Thyroid gland (tissue), 4 donors: ENCODE measurements around the gene FAM47E. TPM values are rescaled to one million over a fixed set of nuclear protein-coding genes. Genes with fewer than 3 reads are reported as not detected.
"Not testable (repeated sequence)": the region's sequence is repeated elsewhere in the genome, so short reads cannot be mapped to it uniquely, and the experiment has no call there.

ENCODE experiments used
- DNase-seq, 2 donors: peaks; one replicate each; pipeline ENCODE4 v3.0.0-alpha.2; 2019
- H3K27ac ChIP-seq, 3 donors: fragments of 200-600 bp; sonication (generic); 1 replicate in 2 of 3; 2 replicates in 1 of 3; pipeline ENCODE4 v1.5.1; 2016 to 2019; ENCODE audit warnings: mild to moderate bottlenecking in 1 of 3, moderate library complexity in 1 of 3
- H3K27me3 ChIP-seq: fragments of 200-600 bp; sonication (generic); one replicate; pipeline ENCODE4 v1.5.1; 2019
- H3K36me3 ChIP-seq, 2 donors: fragments of 200-600 bp; sonication (generic); one replicate each; pipeline ENCODE4 v1.5.1; 2016 to 2019
- H3K4me1 ChIP-seq, 2 donors: fragments of 200-600 bp; sonication (generic); one replicate each; pipeline ENCODE4 v1.5.1; 2017 to 2019
- H3K4me3 ChIP-seq, 3 donors: fragments of 200-600 bp; sonication (generic); replicated peaks in 1 of 3; 1 replicate in 2 of 3; 2 replicates in 1 of 3; pipeline ENCODE4 v1.5.1; 2016; ENCODE audit warnings: mild to moderate bottlenecking in 1 of 3
- H3K9me3 ChIP-seq: fragments of 200-600 bp; sonication (generic); one replicate; pipeline ENCODE4 v1.5.1; 2017
- CTCF ChIP-seq, 6 experiments: fragments of 200-600 bp in 3 of 6; fragments of 450-650 bp in 3 of 6; sonication (generic) in 3 of 6; IDR thresholded peaks; one replicate each; pipeline ENCODE4 v1.5.1; 2016 to 2019; ENCODE audit warnings: antibody characterized with exemption in 6 of 6, mild to moderate bottlenecking in 2 of 6, inconsistent platforms in 1 of 6, moderate library complexity in 1 of 6
- POLR2A ChIP-seq, 2 donors: fragments of 450-650 bp; IDR thresholded peaks; one replicate each; pipeline ENCODE4 v1.6.1; 2017; ENCODE audit warnings: antibody characterized with exemption in 2 of 2, mild to moderate bottlenecking in 2 of 2, moderate library complexity in 1 of 2
- WGBS, 2 donors: methylation state at CpG; one replicate each; pipeline ENCODE4 v1.1.5; 2017; 5-methylcytosine and 5-hydroxymethylcytosine counted together
- intact Hi-C: fragments of 100-400 bp; cut with DNase I; formaldehyde crosslinking; loops from one replicate; pipeline ENCODE4 v1.15.1; 2023
- total RNA-seq, 4 donors: library from RNA; depleted of rRNA; stranded (reverse); fragments of >200 nt; gene quantifications; one replicate each; pipeline ENCODE4 v1.2.3, GENCODE V29; 2016

Gene FAM47E
- total RNA-seq, 4 donors from 2014 or later, result 9.7 to 16.9 (median 13.7) TPM

GRCh38 chr4:76277667-76278066 lies 26.1 kb downstream of the FAM47E start:
- H3K27ac ChIP-seq, result no peak overlapping the region
- no peaks in the 10 kb centered on the region for H3K4me1 ChIP-seq
- no peak for TF ChIP-seq POLR2A (IDR thresholded peaks at IDR 0.05)
- TF ChIP-seq CTCF (IDR thresholded peaks at IDR 0.05), result no peak
- DNase-seq, result no peak
- H3K4me3 ChIP-seq, result no peak overlapping the region
- no peaks in the 10 kb centered on the region for H3K36me3 ChIP-seq
- 87% methylated on average over 1 of the region's 1 CpG for whole genome bisulfite sequencing, 2 donors
- H3K9me3 ChIP-seq, result no peaks in the 10 kb centered on the region
- intact Hi-C loops, result no loop called here
- no peaks in the 10 kb centered on the region for H3K27me3 ChIP-seq

- 83 to 87% methylated on average over 1 of the region's 1 CpG for WGBS, 2 donors
- DNase-seq, result no peak
- TF ChIP-seq CTCF (IDR thresholded peaks at IDR 0.05), result no peak
- TF ChIP-seq POLR2A (IDR thresholded peaks at IDR 0.05), result no peak
These were observed 27.1 kb downstream of the FAM47E start for GRCh38 chr4:76278583-76278982.

GRCh38 chr4:76279462-76279861 lies 27.9 kb downstream of the FAM47E start:
- Histone ChIP-seq H3K27me3 (no peaks in the 10 kb centered on the region), H3K9me3 (no peaks in the 10 kb centered on the region), H3K27ac (no peak overlapping the region), H3K4me1 (no peaks in the 10 kb centered on the region), H3K4me3 (no peak overlapping the region), H3K36me3 (no peaks in the 10 kb centered on the region)
- DNase-seq, result no peak
- TF ChIP-seq CTCF (IDR thresholded peaks at IDR 0.05) (no peak), POLR2A (IDR thresholded peaks at IDR 0.05) (no peak)
- 87 to 93% methylated on average over 4 of the region's 4 CpGs for WGBS, 2 donors
- intact Hi-C loops, result no loop called here

More at GRCh38 chr4:76278583-76278982, 27.1 kb downstream of the FAM47E start:
- H3K27ac ChIP-seq, result no peak overlapping the region
- H3K27me3 ChIP-seq, result no peaks in the 10 kb centered on the region
- no peaks in the 10 kb centered on the region for H3K4me1 ChIP-seq
- intact Hi-C loops, result no loop called here
- H3K4me3 ChIP-seq, result no peak overlapping the region
- no peaks in the 10 kb centered on the region for H3K36me3 ChIP-seq
- H3K9me3 ChIP-seq, result no peaks in the 10 kb centered on the region

- Histone ChIP-seq H3K27me3 (no peaks in the 10 kb centered on the region), H3K27ac (no peak overlapping the region), H3K36me3 (no peaks in the 10 kb centered on the region), H3K9me3 (no peaks in the 10 kb centered on the region), H3K4me3 (no peak overlapping the region), H3K4me1 (no peaks in the 10 kb centered on the region)
- 89 to 91% methylated on average over 6 of the region's 6 CpGs for WGBS, 2 donors
- TF ChIP-seq POLR2A (IDR thresholded peaks at IDR 0.05), result no peak
- no peak for TF ChIP-seq CTCF (IDR thresholded peaks at IDR 0.05)
- DNase-seq, result no peak
- intact Hi-C loops, result no loop called here
These were observed 29.2 kb downstream of the FAM47E start for GRCh38 chr4:76280488-76281441.

- H3K27ac ChIP-seq, intact Hi-C loops, H3K9me3 ChIP-seq, H3K36me3 ChIP-seq, DNase-seq, H3K4me1 ChIP-seq, H3K27me3 ChIP-seq, H3K4me3 ChIP-seq: not testable (repeated sequence)
- 80 to 86% methylated on average over 6 of the region's 6 CpGs for WGBS, 2 donors
These were observed 30.1 kb downstream of the FAM47E start for GRCh38 chr4:76281594-76281993.
